Measurements from ENCODE around the gene EPS8L1. TPM values are rescaled to one million over a fixed set of nuclear protein-coding genes. Genes with fewer than 3 reads are reported as not detected.
A peak's percentile ranks its signal among the peaks of the same experiment; 100 is the strongest.

EPS8L1 gene
- total RNA-seq, 1 donor from 2014 or later = 30.5 TPM

DNA sequence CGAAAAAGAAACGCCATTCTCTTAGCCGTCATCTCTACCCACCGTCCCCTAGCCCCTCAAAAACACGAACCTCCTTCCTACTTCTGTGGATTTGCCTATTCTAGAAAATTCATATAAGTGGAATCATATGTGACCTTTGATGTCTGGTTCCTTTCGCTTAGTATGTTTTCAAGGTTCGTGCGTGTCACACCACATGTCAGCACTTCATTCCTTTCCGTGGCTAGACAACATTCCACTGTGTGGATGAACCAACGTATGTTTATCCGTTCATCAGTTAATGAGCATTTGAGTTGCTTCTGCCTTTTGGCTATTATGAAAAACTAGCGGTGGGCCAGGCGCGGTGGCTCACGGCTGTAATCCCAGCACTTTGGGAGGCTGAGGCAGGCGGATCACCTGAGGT is 55.8 kb downstream of the EPS8L1 start:
- Histone ChIP-seq H3K36me3 (ENCODE audit: control insufficient read depth, insufficient read depth, low read length) (no peaks in the 10 kb centered on the region), H3K4me3 (ENCODE audit: low read depth, low read length) (no peak overlapping the region), H3K27me3 (ENCODE audit: control insufficient read depth, insufficient read depth, low read length) (peaks cover 5% of the 10 kb centered on the region)
- TF ChIP-seq, protein P1, sequence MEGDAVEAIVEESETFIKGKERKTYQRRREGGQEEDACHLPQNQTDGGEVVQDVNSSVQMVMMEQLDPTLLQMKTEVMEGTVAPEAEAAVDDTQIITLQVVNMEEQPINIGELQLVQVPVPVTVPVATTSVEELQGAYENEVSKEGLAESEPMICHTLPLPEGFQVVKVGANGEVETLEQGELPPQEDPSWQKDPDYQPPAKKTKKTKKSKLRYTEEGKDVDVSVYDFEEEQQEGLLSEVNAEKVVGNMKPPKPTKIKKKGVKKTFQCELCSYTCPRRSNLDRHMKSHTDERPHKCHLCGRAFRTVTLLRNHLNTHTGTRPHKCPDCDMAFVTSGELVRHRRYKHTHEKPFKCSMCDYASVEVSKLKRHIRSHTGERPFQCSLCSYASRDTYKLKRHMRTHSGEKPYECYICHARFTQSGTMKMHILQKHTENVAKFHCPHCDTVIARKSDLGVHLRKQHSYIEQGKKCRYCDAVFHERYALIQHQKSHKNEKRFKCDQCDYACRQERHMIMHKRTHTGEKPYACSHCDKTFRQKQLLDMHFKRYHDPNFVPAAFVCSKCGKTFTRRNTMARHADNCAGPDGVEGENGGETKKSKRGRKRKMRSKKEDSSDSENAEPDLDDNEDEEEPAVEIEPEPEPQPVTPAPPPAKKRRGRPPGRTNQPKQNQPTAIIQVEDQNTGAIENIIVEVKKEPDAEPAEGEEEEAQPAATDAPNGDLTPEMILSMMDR (IDR thresholded peaks at IDR 0.05; ENCODE audit: insufficient read depth, low read length, poor library complexity, severe bottlenecking) = no peak
- DNase-seq (ENCODE audit: low read depth) = no peak

DNA sequence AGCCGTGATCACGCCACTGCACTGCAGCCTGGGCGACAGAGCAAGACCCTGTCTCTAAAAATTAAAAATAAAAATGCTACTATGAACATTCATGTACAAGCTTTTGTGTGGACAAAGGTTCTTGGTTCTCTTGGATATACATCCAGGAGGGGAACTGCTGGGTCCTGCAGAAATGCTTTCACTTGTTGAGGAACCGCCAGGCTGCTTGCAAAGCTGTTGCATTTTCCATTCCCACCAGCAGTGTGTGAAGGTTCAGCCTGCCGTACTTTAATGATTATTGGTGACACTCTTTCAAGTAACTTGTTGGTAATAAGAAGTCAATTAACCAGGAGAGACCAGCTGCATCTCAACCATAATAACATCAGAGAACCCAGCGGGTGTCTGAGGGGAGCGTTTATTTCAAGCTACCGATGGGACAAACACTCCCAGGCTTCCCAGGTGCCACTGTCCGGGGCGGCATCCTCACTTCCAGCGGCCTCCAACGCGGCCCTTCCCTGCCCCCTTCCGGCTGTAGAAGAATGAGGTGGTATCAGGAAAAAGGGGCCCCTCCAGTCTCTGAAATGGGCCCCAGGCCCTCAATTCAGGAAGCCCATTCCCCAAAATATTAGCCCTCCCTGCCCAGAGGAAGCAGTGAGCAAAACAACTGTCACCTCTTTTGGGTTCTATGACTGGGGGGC is 56.9 kb downstream of the EPS8L1 start:
- TF ChIP-seq, protein P1 (IDR thresholded peaks at IDR 0.05; ENCODE audit: insufficient read depth, low read length, poor library complexity, severe bottlenecking) = peak; percentile 27
- Histone ChIP-seq H3K27me3 (ENCODE audit: control insufficient read depth, insufficient read depth, low read length) (peaks cover 5% of the 10 kb centered on the region), H3K36me3 (ENCODE audit: control insufficient read depth, insufficient read depth, low read length) (no peaks in the 10 kb centered on the region), H3K4me3 (ENCODE audit: low read depth, low read length) (no peak overlapping the region)
- DNase-seq (ENCODE audit: low read depth) = no peak

DNA sequence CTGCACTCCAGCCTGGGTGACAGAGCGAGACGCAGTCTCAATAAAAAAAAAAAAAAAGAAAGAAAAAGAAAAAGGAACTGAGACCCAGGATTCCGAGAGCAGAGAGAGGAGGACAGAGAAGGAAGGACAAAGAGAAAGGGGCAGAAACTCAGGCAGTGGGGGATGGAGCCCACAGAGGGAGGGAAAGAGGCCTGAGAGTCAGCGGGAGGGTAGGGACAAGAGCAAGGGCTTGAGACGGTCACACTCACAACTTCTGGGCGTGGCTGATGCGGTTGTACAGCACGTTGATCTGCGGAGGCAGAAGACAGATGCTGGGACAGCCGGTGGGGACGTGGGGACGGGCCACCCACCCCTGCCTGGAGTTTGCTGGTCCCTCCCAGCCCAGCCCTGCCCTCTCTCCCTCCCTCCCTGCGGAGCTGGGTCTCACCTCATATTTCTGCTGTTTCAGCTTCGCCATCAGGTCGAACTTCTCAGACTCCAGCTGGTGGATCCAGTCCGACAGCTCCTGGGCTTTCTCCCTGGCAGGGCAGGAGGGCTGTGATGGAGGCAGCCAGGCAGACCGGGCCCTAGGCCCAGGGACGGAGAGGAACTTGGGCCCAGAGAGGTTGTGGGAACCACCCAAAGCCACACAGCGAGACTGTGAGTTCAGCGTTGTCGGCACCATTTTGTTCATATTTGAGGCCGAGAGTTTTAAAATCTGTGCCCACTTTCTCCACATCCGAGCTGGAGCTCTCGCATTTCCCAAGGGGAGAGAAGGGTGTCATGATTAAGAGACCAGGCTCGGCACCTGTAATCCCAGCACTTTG is 58.2 kb downstream of the EPS8L1 start:
- no peak overlapping the region for H3K4me3 ChIP-seq (ENCODE audit: low read depth, low read length)
- DNase-seq (ENCODE audit: low read depth) = no peak
- TF ChIP-seq, protein P1 (IDR thresholded peaks at IDR 0.05; ENCODE audit: insufficient read depth, low read length, poor library complexity, severe bottlenecking) = no peak
- H3K27me3 ChIP-seq (ENCODE audit: control insufficient read depth, insufficient read depth, low read length) = peaks cover 5% of the 10 kb centered on the region
- H3K36me3 ChIP-seq (ENCODE audit: control insufficient read depth, insufficient read depth, low read length) = no peaks in the 10 kb centered on the region

DNA sequence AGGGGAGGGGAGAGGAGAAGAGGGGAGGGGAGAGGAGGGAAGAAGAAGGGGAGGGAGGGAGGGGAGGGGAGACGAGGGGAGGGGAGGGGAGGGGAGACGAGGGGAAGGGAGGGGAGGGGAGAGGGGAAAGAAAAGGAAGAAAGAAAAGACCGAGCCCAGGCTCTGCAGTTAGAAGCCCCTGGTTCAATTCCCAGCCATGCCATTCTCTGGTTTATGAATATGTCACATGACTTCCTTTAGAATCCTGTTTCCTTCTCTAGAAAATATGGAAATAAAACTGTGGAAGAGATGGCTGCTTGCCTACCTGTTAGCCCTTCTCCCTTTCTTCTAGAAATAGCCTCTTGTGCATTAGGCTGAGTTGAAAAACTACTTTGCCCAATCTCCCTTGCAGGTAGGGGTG is 59.1 kb downstream of the EPS8L1 start:
- TF ChIP-seq, protein P1 (IDR thresholded peaks at IDR 0.05; ENCODE audit: insufficient read depth, low read length, poor library complexity, severe bottlenecking) = no peak
- H3K36me3 ChIP-seq (ENCODE audit: control insufficient read depth, insufficient read depth, low read length) = no peaks in the 10 kb centered on the region
- no peak for DNase-seq (ENCODE audit: low read depth)
- H3K27me3 ChIP-seq (ENCODE audit: control insufficient read depth, insufficient read depth, low read length) = peaks cover 5% of the 10 kb centered on the region
- no peak overlapping the region for H3K4me3 ChIP-seq (ENCODE audit: low read depth, low read length)

DNA sequence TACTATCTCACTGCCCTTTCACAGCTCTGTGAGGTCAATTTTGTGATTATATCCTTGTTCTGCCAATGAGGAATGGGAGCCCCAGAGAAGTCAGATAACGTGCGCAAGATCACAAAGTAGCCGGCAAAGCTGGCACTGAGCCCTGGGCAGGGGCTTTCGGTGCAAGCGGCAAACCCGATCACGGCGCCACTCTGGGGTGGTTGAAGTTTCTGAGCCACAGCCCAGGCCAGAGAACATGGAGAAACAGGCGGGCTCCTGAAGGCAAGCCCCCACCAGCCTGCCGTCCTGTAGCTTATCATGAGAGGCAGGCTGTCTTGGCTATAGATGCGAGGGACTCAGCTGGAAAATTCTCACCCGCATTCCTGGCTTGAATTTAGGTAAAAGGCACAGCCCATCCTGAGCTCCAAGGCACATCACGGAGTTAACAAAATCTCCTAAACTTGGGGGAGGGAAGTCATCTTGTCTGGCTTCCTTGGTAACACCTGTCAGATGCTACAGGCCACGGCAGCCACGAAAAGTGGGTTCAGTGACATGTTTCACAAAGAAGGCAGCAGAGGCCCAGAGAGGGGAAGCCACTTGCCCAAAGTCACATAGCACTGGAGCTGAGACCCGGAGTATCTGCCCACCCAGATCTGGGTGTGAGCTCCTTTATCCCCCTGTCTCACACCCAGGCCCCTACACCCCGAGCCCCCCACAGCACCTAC is 60.9 kb downstream of the EPS8L1 start:
- Histone ChIP-seq H3K27me3 (ENCODE audit: control insufficient read depth, insufficient read depth, low read length) (peaks cover 3% of the 10 kb centered on the region), H3K36me3 (ENCODE audit: control insufficient read depth, insufficient read depth, low read length) (no peaks in the 10 kb centered on the region), H3K4me3 (ENCODE audit: low read depth, low read length) (no peak overlapping the region)
- DNase-seq (ENCODE audit: low read depth) = no peak
- TF ChIP-seq, protein P1 (IDR thresholded peaks at IDR 0.05; ENCODE audit: insufficient read depth, low read length, poor library complexity, severe bottlenecking) = no peak

Other genes starting within 250 kb of the EPS8L1 start
- gene KIR2DS4, start 243.2 kb upstream of the EPS8L1 start, total RNA-seq = not detected in 2 replicates
- gene KIR3DL2, start 225.4 kb upstream of the EPS8L1 start, total RNA-seq = not detected in 2 replicates
- not detected in 2 replicates for gene FCAR, start 201.6 kb upstream of the EPS8L1 start, total RNA-seq
- not detected in 2 replicates for gene NCR1, start 169.7 kb upstream of the EPS8L1 start, total RNA-seq
- gene NLRP7, start 128.3 kb upstream of the EPS8L1 start, total RNA-seq = not detected in 2 replicates
- gene NLRP2, start 109.5 kb upstream of the EPS8L1 start, total RNA-seq = 27.5 and 32.5 TPM in 2 replicates
- 0.33 TPM in 1 of 2 replicates, not detected in the other for gene GP6, start 37.6 kb upstream of the EPS8L1 start, total RNA-seq
- gene RDH13, start 12.7 kb upstream of the EPS8L1 start, total RNA-seq = 16.6 and 23.4 TPM in 2 replicates
- gene PPP1R12C, start 41.8 kb downstream of the EPS8L1 start, total RNA-seq = 62.9 and 94.8 TPM in 2 replicates
- 5.8 and 7.1 TPM in 2 replicates for gene TNNT1, start 73.3 kb downstream of the EPS8L1 start, total RNA-seq
- gene TNNI3, start 81.9 kb downstream of the EPS8L1 start, total RNA-seq = 2.7 and 4.7 TPM in 2 replicates
- 0.21 and 1.3 TPM in 2 replicates for gene DNAAF3, start 90.7 kb downstream of the EPS8L1 start, total RNA-seq
- gene SYT5, start 104.4 kb downstream of the EPS8L1 start, total RNA-seq = 0.17 TPM in 1 of 2 replicates, not detected in the other
- 0.55 and 2.1 TPM in 2 replicates for gene PTPRH, start 133.6 kb downstream of the EPS8L1 start, total RNA-seq
- 2.3 and 7.5 TPM in 2 replicates for gene TMEM86B, start 152.9 kb downstream of the EPS8L1 start, total RNA-seq
- gene PPP6R1, start 183.1 kb downstream of the EPS8L1 start, total RNA-seq = 41.5 and 51.3 TPM in 2 replicates
- gene HSPBP1, start 204.2 kb downstream of the EPS8L1 start, total RNA-seq = 64.3 and 77.8 TPM in 2 replicates
- gene BRSK1, start 208.1 kb downstream of the EPS8L1 start, total RNA-seq = 4.7 and 6.0 TPM in 2 replicates
- gene TMEM150B, start 249.5 kb downstream of the EPS8L1 start, total RNA-seq = not detected in 2 replicates

Measured in kidney epithelial cell (primary cell).